ENCODE data around the gene MANBA. TPM values are rescaled to one million over a fixed set of nuclear protein-coding genes. Genes with fewer than 3 reads are reported as not detected.

The MANBA gene
- total and polyA plus RNA-seq, 9 donors = 15.6 to 32.7 (median 24.5) TPM

- DNase-seq = no peak
- 71 to 76% (median 73%) methylated on average over 4 of the region's 4 CpGs for WGBS, 3 donors
- intact Hi-C loops (cut with DNase I) = no loop called here
- no peaks in the 10 kb centered on the region for H3K27me3 ChIP-seq
- no peaks in the 10 kb centered on the region for H3K9me3 ChIP-seq
- no peaks in the 10 kb centered on the region for H3K4me1 ChIP-seq (ENCODE audit: insufficient read depth)
- H3K4me3 ChIP-seq = no peak overlapping the region
- TF ChIP-seq EP300 (IDR thresholded peaks at IDR 0.05) (no peak), POLR2A (IDR thresholded peaks at IDR 0.05) (no peak), CTCF (IDR thresholded peaks at IDR 0.05) (no peak)
- H3K36me3 ChIP-seq = no peaks in the 10 kb centered on the region
- H3K27ac ChIP-seq = no peak overlapping the region
Observed at GRCh38 chr4:102779204-102779603, 18.4 kb upstream of the MANBA start.

DNA sequence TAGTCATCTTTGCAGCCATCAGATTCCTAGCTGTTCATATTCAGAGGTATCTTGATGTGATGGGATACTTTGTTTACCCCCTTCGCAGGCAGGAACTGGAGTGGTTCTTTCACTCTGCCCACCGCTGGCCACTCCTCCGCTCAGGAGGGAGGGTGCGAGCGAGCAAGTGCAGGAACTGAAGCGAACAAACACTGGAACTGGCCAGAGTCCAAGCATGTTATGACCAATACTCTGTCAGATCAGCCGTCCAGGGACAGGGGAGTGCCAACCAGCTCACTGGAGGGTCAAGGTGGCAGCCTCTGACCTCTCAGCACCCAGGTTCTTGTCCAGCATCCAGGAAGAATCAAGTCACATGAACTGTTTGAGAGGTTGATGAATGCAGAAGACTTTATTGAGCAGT lies 18.0 kb upstream of the MANBA start:
- Histone ChIP-seq H3K27ac (no peak overlapping the region), H3K4me3 (no peak overlapping the region), H3K9me3 (no peaks in the 10 kb centered on the region), H3K4me1 (ENCODE audit: insufficient read depth) (no peaks in the 10 kb centered on the region), H3K27me3 (no peaks in the 10 kb centered on the region), H3K36me3 (no peaks in the 10 kb centered on the region)
- TF ChIP-seq CTCF (IDR thresholded peaks at IDR 0.05) (no peak), EP300 (IDR thresholded peaks at IDR 0.05) (no peak), POLR2A (IDR thresholded peaks at IDR 0.05) (no peak)
- intact Hi-C loops (cut with DNase I) = no loop called here
- no peak for DNase-seq
- whole genome bisulfite sequencing, 3 donors = 54 to 63% (median 55%) methylated on average over 7 of the region's 7 CpGs

- Histone ChIP-seq H3K4me1 (ENCODE audit: insufficient read depth) (no peaks in the 10 kb centered on the region), H3K27ac (no peak overlapping the region), H3K27me3 (no peaks in the 10 kb centered on the region), H3K36me3 (no peaks in the 10 kb centered on the region), H3K4me3 (no peak overlapping the region), H3K9me3 (no peaks in the 10 kb centered on the region)
- no peak for TF ChIP-seq POLR2A (IDR thresholded peaks at IDR 0.05)
- TF ChIP-seq CTCF (IDR thresholded peaks at IDR 0.05) = no peak
- intact Hi-C loops (cut with DNase I) = no loop called here
- 71 to 83% (median 81%) methylated on average over 1 of the region's 1 CpG for WGBS, 3 donors
- DNase-seq = no peak
Observed at GRCh38 chr4:102775805-102776204, 15.0 kb upstream of the MANBA start.

DNA sequence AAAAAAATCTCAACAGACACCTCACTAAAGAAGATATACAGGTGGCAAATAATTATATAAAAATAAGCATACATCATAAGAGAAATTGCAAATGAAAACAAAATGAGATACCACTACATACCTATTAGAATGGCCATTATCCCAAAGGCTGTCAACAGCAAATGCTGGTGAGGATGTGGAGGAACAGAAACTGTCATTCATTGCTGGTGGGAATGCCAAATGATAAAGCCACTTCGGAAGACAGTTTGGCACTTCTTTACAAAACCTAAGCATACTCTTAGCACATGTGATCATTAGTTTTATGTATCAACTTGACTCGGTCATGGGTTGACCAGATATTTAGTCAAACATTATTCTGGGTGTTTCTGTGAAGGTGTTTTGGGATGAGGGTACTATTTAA lies 13.5 kb upstream of the MANBA start:
- Histone ChIP-seq H3K27me3 (no peaks in the 10 kb centered on the region), H3K36me3 (no peaks in the 10 kb centered on the region), H3K4me1 (ENCODE audit: insufficient read depth) (no peaks in the 10 kb centered on the region), H3K9me3 (no peaks in the 10 kb centered on the region), H3K27ac (no peak overlapping the region), H3K4me3 (no peak overlapping the region)
- intact Hi-C loops (cut with DNase I) = no loop called here
- TF ChIP-seq EP300 (IDR thresholded peaks at IDR 0.05) = no peak
- no peak for TF ChIP-seq POLR2A (IDR thresholded peaks at IDR 0.05)
- no peak for TF ChIP-seq CTCF (IDR thresholded peaks at IDR 0.05)
- WGBS, 3 donors = 58 to 80% (median 80%) methylated on average over 2 of the region's 2 CpGs
- no peak for DNase-seq

Data from ovary (tissue), 9 donors.